NOMO-1 (cell line): ENCODE results near the gene GOLGA7B.

Source experiments
- DNase-seq, 2 experiments: peaks; one replicate each; lab custom pipeline; 2025; ENCODE audit not compliant: unreplicated experiment in 2 of 2; lab: John Stamatoyannopoulos, UW

Gene GOLGA7B

DNA sequence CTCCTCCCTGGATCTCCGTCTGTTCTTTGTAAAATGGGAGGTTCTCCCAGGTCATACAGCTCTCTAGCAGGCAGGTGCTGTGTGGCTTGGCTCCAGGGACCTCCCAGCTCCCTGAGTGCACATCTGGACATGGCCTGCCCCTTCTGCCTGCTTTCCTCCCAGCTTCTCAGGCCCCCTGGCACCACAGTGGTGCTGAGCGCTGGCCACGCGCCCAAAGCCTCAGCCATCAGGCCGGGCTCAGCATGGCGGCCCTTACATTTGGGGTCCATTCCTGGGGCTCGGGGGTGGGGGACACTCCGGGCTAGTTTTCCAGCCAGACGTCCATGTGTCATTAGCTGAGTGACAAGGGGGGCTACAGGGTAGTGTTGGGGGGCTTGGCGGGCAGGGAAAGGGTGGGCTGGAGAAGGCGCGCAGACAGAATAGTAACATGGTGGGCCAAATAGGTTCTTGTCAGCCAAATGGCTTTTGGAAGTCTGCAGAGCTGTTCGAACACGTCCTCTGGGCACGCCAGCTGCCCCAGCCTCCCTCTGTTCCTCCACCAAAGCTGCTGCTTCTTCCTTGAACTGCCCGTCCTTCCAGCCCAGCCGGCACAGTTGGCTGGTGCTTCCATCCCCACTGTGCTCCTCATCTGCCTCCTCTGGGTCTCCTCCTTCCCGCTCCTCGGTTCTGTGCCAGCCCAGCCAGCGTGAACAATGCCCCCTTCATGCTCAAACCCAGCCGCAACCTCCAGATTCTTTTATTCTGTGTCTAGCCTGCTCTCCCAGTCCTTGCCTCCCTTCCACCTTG is 65.9 kb downstream of the GOLGA7B start:
- DNase-seq: no peak

DNA sequence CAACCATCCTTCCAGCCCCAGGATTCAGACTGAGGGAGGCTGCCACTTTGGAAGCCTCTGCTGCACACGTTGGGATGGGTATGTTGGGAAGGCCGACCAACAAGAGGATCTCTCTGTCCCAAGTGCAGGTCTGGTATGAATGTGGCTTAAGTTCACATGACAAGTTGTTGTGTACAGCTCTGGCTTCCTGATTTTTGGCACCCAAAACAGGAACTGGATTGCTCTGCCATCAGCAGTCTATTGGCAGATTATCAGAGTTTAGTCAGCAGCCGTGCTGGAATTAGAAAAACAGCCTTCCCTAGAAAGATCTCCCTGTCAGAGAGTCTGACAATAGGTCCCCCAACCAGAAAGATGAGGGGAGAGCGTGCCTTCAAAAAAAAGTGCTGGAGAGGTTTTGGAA is 66.9 kb downstream of the GOLGA7B start:
- DNase-seq: no peak

DNA sequence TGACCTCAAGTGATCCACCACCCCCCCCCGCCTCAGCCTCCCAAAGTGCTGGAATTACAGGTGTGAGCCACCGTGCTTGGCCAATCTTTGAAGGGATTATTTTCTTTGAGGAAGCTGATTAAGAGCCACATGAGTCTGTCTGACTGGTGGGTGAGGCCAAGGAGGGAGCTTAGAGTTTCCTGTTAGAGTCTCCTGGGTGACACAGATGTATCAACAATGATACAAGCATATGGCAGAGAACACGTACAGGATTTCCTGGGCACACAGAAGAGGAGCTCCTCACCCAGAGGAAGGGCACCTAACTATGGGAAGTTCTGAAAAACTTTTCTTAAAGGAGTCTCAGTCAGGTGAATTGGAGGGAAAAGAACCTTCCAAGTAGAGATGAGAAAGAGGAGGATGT is 69.4 kb downstream of the GOLGA7B start:
- no peak for DNase-seq

DNA sequence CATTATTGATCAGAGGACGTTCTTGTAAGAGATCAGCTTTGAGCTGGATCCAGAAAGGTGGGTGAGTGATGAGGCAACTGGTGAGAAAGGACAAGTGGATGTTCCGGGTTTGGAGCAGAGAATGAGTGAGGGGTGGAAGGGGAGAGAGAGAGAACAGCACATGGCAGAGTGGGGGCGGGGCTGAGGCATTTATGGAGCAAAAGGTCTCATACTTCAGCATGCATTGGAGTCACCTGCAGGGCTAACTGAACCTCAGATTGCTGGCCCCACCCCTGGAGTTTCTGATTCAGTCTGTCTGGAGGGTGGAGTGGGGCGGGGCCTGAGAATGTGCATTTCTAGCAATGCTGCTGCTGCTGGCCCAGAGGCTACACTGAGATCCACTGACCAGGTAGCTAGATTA is 71.2 kb downstream of the GOLGA7B start:
- DNase-seq: no peak
